ENCODE results near the gene CFAP74. TPM values are rescaled to one million over a fixed set of nuclear protein-coding genes. Genes with fewer than 3 reads are reported as not detected.

Gene CFAP74
- total and polyA plus RNA-seq, 2 of the 13 experiments (the other 11 are each of a cell fraction or from before 2014, with no cell fraction given): 0.27 to 0.62 TPM

GRCh38 chr1:2050793-2051682, 47.5 kb upstream of the CFAP74 start (continued):
- TF ChIP-seq, protein P1, sequence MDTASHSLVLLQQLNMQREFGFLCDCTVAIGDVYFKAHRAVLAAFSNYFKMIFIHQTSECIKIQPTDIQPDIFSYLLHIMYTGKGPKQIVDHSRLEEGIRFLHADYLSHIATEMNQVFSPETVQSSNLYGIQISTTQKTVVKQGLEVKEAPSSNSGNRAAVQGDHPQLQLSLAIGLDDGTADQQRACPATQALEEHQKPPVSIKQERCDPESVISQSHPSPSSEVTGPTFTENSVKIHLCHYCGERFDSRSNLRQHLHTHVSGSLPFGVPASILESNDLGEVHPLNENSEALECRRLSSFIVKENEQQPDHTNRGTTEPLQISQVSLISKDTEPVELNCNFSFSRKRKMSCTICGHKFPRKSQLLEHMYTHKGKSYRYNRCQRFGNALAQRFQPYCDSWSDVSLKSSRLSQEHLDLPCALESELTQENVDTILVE (CRISPR knock-in tag; IDR thresholded peaks at IDR 0.05): no peak
- TF ChIP-seq ZNF713 (CRISPR knock-in tag; IDR thresholded peaks at IDR 0.05): no peak
- no peak for TF ChIP-seq FOXK2 (IDR thresholded peaks at IDR 0.05)
- TF ChIP-seq, protein P2, sequence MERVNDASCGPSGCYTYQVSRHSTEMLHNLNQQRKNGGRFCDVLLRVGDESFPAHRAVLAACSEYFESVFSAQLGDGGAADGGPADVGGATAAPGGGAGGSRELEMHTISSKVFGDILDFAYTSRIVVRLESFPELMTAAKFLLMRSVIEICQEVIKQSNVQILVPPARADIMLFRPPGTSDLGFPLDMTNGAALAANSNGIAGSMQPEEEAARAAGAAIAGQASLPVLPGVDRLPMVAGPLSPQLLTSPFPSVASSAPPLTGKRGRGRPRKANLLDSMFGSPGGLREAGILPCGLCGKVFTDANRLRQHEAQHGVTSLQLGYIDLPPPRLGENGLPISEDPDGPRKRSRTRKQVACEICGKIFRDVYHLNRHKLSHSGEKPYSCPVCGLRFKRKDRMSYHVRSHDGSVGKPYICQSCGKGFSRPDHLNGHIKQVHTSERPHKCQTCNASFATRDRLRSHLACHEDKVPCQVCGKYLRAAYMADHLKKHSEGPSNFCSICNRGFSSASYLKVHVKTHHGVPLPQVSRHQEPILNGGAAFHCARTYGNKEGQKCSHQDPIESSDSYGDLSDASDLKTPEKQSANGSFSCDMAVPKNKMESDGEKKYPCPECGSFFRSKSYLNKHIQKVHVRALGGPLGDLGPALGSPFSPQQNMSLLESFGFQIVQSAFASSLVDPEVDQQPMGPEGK (CRISPR knock-in tag; IDR thresholded peaks at IDR 0.05): no peak; the same call in none of the 2 replicates
- TF ChIP-seq GABPB1 (CRISPR knock-in tag; IDR thresholded peaks at IDR 0.05): peak; percentile 21; the same call in 1 of the 2 replicates
- no peak for TF ChIP-seq MED13 (CRISPR knock-in tag; IDR thresholded peaks at IDR 0.05)
- TF ChIP-seq MXD4 (CRISPR knock-in tag; IDR thresholded peaks at IDR 0.05): no peak
- no peak for TF ChIP-seq ZNF556 (CRISPR knock-in tag; IDR thresholded peaks at IDR 0.05; ENCODE audit: borderline replicate concordance)
- TF ChIP-seq BORCS8-MEF2B (CRISPR knock-in tag; IDR thresholded peaks at IDR 0.05): no peak
- TF ChIP-seq FOXM1 (CRISPR knock-in tag; IDR thresholded peaks at IDR 0.05): no peak

All from HepG2 (cell line).